ENCODE measurements around the gene LONRF2. TPM values are rescaled to one million over a fixed set of nuclear protein-coding genes. Genes with fewer than 3 reads are reported as not detected.
A peak's percentile ranks its signal among the peaks of the same experiment; 100 is the strongest.
"Not testable (repeated sequence)": the region's sequence is repeated elsewhere in the genome, so short reads cannot be mapped to it uniquely, and the experiment has no call there.

Gene LONRF2
- total RNA-seq, 1 experiment from 2014 or later, result not detected

GRCh38 chr2:100248556-100248955, 73.7 kb downstream of the LONRF2 start:
- H3K27me3 ChIP-seq (replicated peaks); DNase-seq (ENCODE audit: low read depth in 1 of 2, low spot score in 2 of 2); H3K9me3 ChIP-seq (replicated peaks); H3K4me1 ChIP-seq (replicated peaks); H3K4me3 ChIP-seq; H3K36me3 ChIP-seq; H3K27ac ChIP-seq: not testable (repeated sequence)

- H3K27me3 ChIP-seq (replicated peaks), result no peaks in the 10 kb centered on the region
- H3K4me3 ChIP-seq, result no peak overlapping the region
- no peaks in the 10 kb centered on the region for H3K4me1 ChIP-seq (replicated peaks)
- no peak for DNase-seq (ENCODE audit: low read depth in 1 of 2, low spot score in 2 of 2)
- no peaks in the 10 kb centered on the region for H3K9me3 ChIP-seq (replicated peaks)
- no peak overlapping the region for H3K27ac ChIP-seq
- H3K36me3 ChIP-seq, result no peaks in the 10 kb centered on the region
Observed at GRCh38 chr2:100248044-100248330, 74.3 kb downstream of the LONRF2 start.

GRCh38 chr2:100247256-100248043, 74.9 kb downstream of the LONRF2 start:
- Histone ChIP-seq H3K4me3 (no peak overlapping the region), H3K27me3 (replicated peaks) (no peaks in the 10 kb centered on the region), H3K36me3 (no peaks in the 10 kb centered on the region), H3K4me1 (replicated peaks) (no peaks in the 10 kb centered on the region), H3K27ac (no peak overlapping the region), H3K9me3 (replicated peaks) (no peaks in the 10 kb centered on the region)
- no peak for DNase-seq (ENCODE audit: low read depth in 1 of 2, low spot score in 2 of 2)

- H3K9me3 ChIP-seq (replicated peaks), result no peaks in the 10 kb centered on the region
- no peak overlapping the region for H3K27ac ChIP-seq
- H3K27me3 ChIP-seq (replicated peaks), result no peaks in the 10 kb centered on the region
- DNase-seq (ENCODE audit: low read depth in 1 of 2, low spot score in 2 of 2), result no peak
- no peaks in the 10 kb centered on the region for H3K4me1 ChIP-seq (replicated peaks)
- no peak overlapping the region for H3K4me3 ChIP-seq
- no peaks in the 10 kb centered on the region for H3K36me3 ChIP-seq
Observed at GRCh38 chr2:100246163-100247145, 75.8 kb downstream of the LONRF2 start.

- Histone ChIP-seq H3K4me3 (no peak overlapping the region), H3K36me3 (no peaks in the 10 kb centered on the region), H3K27me3 (replicated peaks) (no peaks in the 10 kb centered on the region), H3K4me1 (replicated peaks) (no peaks in the 10 kb centered on the region), H3K9me3 (replicated peaks) (no peaks in the 10 kb centered on the region), H3K27ac (no peak overlapping the region)
- no peak for DNase-seq (ENCODE audit: low read depth in 1 of 2, low spot score in 2 of 2)
Observed at GRCh38 chr2:100245681-100246080, 76.6 kb downstream of the LONRF2 start.

- H3K4me1 ChIP-seq (replicated peaks), result no peaks in the 10 kb centered on the region
- no peak overlapping the region for H3K27ac ChIP-seq
- DNase-seq (ENCODE audit: low read depth in 1 of 2, low spot score in 2 of 2), result no peak
- H3K4me3 ChIP-seq, result no peak overlapping the region
- H3K36me3 ChIP-seq, result no peaks in the 10 kb centered on the region
- H3K9me3 ChIP-seq (replicated peaks), result no peaks in the 10 kb centered on the region
- no peaks in the 10 kb centered on the region for H3K27me3 ChIP-seq (replicated peaks)
Observed at GRCh38 chr2:100244881-100245605, 77.3 kb downstream of the LONRF2 start.

GRCh38 chr2:100243631-100244030, 78.7 kb downstream of the LONRF2 start:
- H3K4me1 ChIP-seq (replicated peaks), result no peaks in the 10 kb centered on the region
- no peak overlapping the region for H3K27ac ChIP-seq
- no peaks in the 10 kb centered on the region for H3K27me3 ChIP-seq (replicated peaks)
- no peaks in the 10 kb centered on the region for H3K36me3 ChIP-seq
- no peak overlapping the region for H3K4me3 ChIP-seq
- DNase-seq (ENCODE audit: low read depth in 1 of 2, low spot score in 2 of 2), result no peak
- H3K9me3 ChIP-seq (replicated peaks), result no peaks in the 10 kb centered on the region

GRCh38 chr2:100242891-100243619, 79.2 kb downstream of the LONRF2 start:
- no peak overlapping the region for H3K27ac ChIP-seq
- DNase-seq (ENCODE audit: low read depth in 1 of 2, low spot score in 2 of 2), result peak in 1 of 2 experiments; percentile 59
- H3K4me3 ChIP-seq, result no peak overlapping the region
- H3K9me3 ChIP-seq (replicated peaks), result no peaks in the 10 kb centered on the region
- no peaks in the 10 kb centered on the region for H3K4me1 ChIP-seq (replicated peaks)
- H3K27me3 ChIP-seq (replicated peaks), result no peaks in the 10 kb centered on the region
- no peaks in the 10 kb centered on the region for H3K36me3 ChIP-seq

- Histone ChIP-seq H3K27ac (no peak overlapping the region), H3K36me3 (no peaks in the 10 kb centered on the region), H3K27me3 (replicated peaks) (no peaks in the 10 kb centered on the region), H3K4me1 (replicated peaks) (no peaks in the 10 kb centered on the region), H3K9me3 (replicated peaks) (no peaks in the 10 kb centered on the region), H3K4me3 (no peak overlapping the region)
- no peak for DNase-seq (ENCODE audit: low read depth in 1 of 2, low spot score in 2 of 2)
Observed at GRCh38 chr2:100242476-100242875, 79.8 kb downstream of the LONRF2 start.

GRCh38 chr2:100241236-100241635, 81.1 kb downstream of the LONRF2 start:
- no peak overlapping the region for H3K27ac ChIP-seq
- no peaks in the 10 kb centered on the region for H3K4me1 ChIP-seq (replicated peaks)
- no peak for DNase-seq (ENCODE audit: low read depth in 1 of 2, low spot score in 2 of 2)
- H3K27me3 ChIP-seq (replicated peaks), result no peaks in the 10 kb centered on the region
- no peaks in the 10 kb centered on the region for H3K9me3 ChIP-seq (replicated peaks)
- H3K36me3 ChIP-seq, result no peaks in the 10 kb centered on the region
- no peak overlapping the region for H3K4me3 ChIP-seq

- Histone ChIP-seq H3K27me3 (replicated peaks) (no peaks in the 10 kb centered on the region), H3K9me3 (replicated peaks) (no peaks in the 10 kb centered on the region), H3K4me3 (no peak overlapping the region), H3K36me3 (no peaks in the 10 kb centered on the region), H3K4me1 (replicated peaks) (no peaks in the 10 kb centered on the region), H3K27ac (no peak overlapping the region)
- DNase-seq (ENCODE audit: low read depth in 1 of 2, low spot score in 2 of 2), result no peak
Observed at GRCh38 chr2:100240386-100240785, 81.9 kb downstream of the LONRF2 start.

- no peak overlapping the region for H3K4me3 ChIP-seq
- H3K9me3 ChIP-seq (replicated peaks), result no peaks in the 10 kb centered on the region
- H3K27me3 ChIP-seq (replicated peaks), result no peaks in the 10 kb centered on the region
- no peaks in the 10 kb centered on the region for H3K36me3 ChIP-seq
- H3K27ac ChIP-seq, result no peak overlapping the region
- no peak for DNase-seq (ENCODE audit: low read depth in 1 of 2, low spot score in 2 of 2)
- H3K4me1 ChIP-seq (replicated peaks), result peaks cover 2% of the 10 kb centered on the region
Observed at GRCh38 chr2:100239486-100240210, 82.7 kb downstream of the LONRF2 start.

- H3K36me3 ChIP-seq, result no peaks in the 10 kb centered on the region
- no peak for DNase-seq (ENCODE audit: low read depth in 1 of 2, low spot score in 2 of 2)
- H3K27ac ChIP-seq, result no peak overlapping the region
- peaks cover 2% of the 10 kb centered on the region; the same call in 1 of the 2 replicates for H3K9me3 ChIP-seq (replicated peaks)
- no peaks in the 10 kb centered on the region for H3K27me3 ChIP-seq (replicated peaks)
- peaks cover 12% of the 10 kb centered on the region for H3K4me1 ChIP-seq (replicated peaks)
- H3K4me3 ChIP-seq, result no peak overlapping the region
Observed at GRCh38 chr2:100238471-100238870, 83.8 kb downstream of the LONRF2 start.
